HG02973 (cell line): Measurements from ENCODE around the gene ACD.
A peak's percentile ranks its signal among the peaks of the same experiment; 100 is the strongest.

ENCODE experiments used
- ATAC-seq: cut with Tn5 transposase; IDR thresholded peaks from one replicate; pipeline ENCODE4 v1.9.1; 2021; ENCODE audit warnings: moderate library complexity; ENCODE audit not compliant: unreplicated experiment

The ACD gene

DNA sequence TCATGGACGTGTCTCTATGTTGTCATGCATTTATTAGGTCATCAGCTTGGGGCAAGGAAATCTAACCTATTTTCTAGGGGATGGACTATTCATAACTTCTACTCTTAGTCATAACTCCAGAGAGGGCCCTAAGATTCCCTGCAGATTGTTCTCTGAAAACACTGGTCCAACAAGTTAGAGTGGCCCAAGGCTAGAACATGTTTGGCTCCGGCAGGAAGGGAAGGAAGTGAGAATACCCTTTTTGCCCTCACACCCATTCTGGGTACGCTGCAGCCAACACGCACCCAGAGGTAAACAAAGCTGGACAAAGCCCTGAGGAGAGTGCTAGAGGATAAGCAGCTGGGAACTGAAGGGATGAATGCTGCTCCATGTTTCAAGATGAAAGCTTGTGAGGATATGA, 16.5 kb upstream of the ACD start:
- ATAC-seq: no peak

DNA sequence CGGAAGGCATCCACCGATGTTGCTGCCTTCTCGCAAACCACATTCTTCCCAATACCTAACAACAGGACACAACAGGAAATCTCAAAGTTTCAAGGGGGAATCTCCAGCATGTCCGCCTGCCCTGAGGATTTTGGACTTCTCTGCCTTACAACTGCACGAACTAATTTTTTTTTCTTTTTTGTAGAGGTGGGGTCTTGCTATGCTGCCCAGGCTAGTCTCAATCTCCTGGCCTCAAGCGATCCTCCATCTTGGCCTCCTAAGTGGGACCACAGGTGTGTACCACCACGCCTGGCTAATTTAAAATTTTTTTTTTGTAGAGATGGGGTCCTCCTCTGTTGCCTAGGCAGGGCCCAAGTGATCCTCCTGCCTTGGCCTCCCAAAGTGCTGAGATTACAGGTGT, 15.9 kb upstream of the ACD start:
- no peak for ATAC-seq

DNA sequence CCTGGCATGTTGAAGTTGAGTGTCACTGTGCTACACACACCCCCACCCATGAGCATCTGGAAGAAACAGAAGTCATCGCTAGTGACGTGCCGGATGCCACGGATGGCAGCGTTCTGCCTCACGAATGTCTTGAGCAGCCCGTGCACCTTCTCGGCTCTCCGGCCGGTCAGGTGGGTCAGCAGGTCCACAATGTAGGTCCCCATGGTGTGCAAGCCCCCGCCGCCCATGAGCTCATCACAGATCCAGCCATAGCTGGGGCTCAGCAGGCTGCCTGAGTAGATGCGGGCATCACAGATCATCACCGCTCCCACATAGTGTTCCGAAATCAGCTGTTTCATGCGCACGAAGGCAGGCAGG, 15.5 kb upstream of the ACD start:
- no peak for ATAC-seq

DNA sequence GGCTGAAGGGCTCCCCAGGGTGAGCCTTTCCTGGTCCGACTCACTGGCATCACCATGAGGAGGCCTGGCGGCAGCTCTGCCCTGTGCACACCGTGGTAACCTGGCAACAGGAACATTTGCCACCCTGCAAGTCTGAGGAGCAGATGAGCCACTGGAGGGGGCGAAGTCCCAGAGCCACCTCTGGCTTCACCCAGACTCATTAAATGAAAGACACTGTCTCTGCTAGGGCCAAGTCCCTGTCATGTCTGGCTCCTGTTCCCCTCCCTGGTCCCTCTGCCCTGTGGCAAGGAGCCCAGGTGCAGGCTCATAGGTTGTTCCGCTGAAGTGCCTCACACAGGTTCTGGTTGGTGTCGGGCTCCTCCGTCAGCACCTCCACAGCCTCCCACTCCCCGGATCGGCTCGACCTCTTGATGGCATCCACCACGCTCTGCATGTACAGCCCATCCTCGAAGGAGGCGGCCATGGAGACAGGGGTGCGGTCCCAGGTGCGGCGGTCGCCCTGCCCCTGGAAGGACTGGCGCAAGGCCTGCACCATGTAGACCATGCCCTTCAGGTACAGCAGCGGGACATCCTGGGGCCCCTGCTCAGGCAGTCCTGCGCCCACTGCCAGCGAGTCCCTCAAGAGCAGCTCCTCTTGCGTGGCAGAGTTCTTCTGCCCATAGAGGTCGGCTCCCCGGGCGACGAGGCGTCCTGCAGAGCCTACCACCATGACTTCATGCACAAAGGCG, 15.0 kb upstream of the ACD start:
- no peak for ATAC-seq

GRCh38 chr16:67673712-67674580, 13.9 kb upstream of the ACD start:
- no peak for ATAC-seq

DNA sequence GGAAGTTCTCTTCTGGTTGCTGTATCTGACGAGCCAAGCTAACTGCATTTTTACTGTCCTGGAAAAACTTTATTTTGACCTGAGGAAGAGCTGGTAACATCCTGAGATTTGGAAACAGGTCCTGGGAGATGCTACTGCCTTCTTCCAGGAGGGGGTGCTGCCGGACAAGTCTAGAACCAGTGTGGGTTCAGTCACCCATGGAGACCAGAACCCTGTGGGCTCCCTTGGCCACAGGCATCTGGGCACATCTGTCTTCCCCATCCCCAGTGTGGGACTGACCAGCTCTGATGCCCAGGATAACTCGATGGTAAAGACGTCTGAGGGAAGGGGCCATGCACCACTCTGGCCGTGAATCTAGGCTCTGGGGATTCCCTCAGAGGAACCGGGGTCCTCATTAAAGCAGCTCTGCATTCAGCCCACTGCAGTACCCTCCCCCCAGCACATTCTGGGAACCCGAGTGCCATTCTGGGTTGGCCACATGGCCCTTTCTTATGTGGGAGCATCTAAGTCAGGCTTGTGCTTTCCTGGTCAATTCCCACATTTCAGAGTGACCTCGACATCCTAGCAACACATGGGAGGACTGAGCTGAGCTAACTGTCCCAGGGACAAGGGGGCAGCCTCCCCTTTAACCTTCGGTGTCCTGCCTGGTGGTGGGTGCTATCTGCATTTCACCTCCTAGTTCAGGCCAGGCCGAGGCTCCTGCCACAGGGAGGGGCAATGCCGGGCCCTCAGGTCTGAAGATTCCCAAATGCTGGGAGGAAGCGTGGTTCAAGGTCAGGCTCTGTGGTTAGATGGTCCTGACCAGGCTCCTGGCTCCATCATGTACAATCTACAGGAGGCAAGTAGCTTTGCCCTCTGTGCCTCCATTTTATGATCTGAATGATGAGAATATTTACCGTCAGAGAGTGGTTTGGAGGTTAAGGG, 12.9 kb upstream of the ACD start:
- ATAC-seq: no peak

DNA sequence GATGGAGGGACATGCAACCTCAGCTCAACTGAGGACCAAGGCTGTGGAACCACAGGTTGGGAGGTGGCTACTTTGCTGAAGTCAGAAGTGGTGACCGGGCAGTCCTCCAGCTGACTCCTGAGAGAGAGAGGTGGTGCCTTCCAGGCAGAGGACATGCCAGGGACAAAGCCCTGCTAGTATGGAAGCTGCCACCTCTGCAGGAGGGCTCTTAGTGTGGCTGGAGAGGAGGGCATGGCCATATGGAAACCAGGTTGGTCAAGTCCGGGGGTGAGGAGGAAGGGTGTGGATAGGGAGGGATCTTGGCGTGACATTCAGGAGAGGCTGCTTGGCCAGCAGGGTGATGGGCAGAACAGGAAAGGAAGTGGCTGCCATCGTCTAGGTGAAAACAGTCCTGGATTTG, 12.2 kb upstream of the ACD start:
- no peak for ATAC-seq

DNA sequence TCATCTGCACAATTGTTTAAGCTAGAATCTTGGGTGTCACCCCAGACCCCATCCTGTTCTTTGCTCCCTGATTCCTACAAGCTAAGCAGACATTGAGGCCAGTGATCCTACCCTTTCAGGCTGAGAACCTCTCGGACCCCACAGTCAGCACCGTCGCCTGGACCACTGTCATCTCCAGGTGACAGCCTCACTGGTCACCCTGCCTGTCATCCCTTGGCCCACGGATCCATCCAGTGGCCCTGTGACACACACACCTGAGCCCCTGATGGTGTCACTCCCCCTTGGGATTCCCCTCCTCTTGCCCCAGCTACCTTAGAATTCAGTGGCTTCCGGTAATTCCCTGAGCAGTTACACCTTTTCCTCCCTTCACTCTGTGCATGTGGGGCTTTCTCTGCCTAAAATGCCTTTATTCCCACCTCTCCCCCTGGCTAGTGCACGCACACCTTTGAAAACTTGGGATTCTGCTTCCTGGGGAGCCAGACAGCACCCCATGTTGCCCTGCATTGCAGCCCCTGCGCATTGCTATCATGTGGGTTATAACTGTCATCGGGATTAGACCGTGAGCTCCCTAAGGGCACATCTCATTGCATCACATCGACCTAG, 9.5 kb upstream of the ACD start:
- no peak for ATAC-seq

- ATAC-seq: no peak
Observed at GRCh38 chr16:67668495-67669157, 8.6 kb upstream of the ACD start.

DNA sequence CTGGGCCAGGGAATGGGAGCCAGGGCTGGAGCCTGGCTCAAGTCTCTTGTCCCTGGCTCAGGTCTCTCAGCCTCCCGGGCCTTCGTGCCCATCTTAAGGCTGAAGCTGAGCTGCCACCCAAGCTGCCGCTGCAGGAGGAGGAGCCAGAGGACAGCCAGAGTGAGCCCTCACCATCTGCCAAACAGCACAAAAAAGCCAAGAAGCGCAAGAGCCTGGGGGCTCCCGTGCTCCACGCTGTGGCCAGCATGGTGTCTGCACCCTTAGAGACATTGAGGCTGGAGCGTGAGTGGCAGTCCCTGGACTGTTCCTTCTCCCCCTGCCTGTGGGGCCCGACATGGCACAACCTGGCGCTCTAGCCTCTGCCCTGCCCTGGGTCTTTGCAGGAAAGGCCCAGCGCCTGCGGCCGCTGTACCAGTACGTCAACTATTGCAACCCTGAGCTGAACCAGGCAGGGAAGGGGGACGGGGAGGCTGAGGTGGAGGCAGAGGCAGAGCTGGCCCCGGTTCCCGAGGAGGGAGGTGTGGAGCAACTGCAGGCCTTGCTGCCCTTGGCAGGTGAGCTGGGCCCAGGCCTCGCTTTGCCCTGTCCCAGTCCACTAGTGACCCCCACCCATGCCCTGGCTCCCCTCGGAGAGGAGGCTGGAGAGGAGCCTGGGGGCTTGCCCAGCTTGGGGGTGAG, 7.9 kb upstream of the ACD start:
- ATAC-seq: no peak

- ATAC-seq: no peak
Observed at GRCh38 chr16:67667453-67667816, 7.4 kb upstream of the ACD start.

- ATAC-seq: peak; percentile 47
Observed at GRCh38 chr16:67666559-67667452, 6.7 kb upstream of the ACD start, which contains the start of the genes C16orf86 and ENKD1. Gene C16orf86 (plus strand): TSS chr16:67666814. CDS start chr16:67666971, 157 bp downstream. Gene ENKD1 (minus strand): TSS chr16:67666750. CDS start chr16:67666442, 308 bp downstream.

DNA sequence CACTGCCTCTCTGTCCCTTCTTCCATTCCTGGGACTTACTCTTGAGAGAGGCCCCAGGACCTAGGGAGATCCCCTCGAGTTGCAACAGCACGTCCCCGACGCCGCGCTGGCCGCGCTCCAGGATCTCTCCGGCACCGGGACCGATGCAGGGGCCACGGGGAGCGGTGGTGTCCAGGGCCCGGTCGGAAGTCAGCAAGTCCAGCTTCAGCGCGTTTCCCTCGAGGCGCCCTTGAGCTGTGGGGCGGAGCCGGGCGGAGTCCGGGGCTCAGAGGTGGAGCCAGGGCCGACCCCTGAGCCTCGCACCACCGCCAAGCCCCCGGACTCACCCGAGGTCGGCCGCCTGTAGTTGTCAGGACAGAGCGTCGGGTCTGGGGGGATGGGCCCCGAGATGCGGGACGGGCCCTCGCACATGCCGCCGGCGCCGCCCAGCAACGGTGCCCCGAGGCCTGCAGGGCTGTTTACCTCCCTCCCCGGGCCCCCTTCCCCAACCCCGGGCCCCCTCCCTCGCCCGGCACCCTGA, 6.0 kb upstream of the ACD start:
- no peak for ATAC-seq

DNA sequence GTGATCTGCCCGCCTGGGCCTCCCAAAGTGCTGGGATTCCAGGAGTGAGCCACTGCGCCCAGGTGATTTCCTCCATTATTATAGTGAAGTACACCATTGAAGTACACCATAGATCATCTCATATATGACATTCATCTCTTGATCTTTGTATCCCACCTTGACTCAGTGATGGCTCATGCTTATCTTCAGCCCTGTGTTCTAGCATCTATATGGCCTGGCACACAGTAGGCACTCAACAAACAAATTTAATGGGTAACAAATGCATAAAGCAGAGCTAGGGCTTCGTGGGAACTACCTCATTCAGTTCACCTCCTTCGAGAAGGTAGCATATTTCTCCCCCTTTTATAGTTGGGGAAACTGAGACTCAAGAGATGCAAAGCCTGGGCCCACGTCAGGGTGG, 5.5 kb upstream of the ACD start:
- no peak for ATAC-seq

- no peak for ATAC-seq
Observed at GRCh38 chr16:67664871-67665270, 4.8 kb upstream of the ACD start.

- no peak for ATAC-seq
Observed at GRCh38 chr16:67664258-67664657, 4.2 kb upstream of the ACD start.

- ATAC-seq: no peak
Observed at GRCh38 chr16:67663877-67664222, 3.8 kb upstream of the ACD start.

DNA sequence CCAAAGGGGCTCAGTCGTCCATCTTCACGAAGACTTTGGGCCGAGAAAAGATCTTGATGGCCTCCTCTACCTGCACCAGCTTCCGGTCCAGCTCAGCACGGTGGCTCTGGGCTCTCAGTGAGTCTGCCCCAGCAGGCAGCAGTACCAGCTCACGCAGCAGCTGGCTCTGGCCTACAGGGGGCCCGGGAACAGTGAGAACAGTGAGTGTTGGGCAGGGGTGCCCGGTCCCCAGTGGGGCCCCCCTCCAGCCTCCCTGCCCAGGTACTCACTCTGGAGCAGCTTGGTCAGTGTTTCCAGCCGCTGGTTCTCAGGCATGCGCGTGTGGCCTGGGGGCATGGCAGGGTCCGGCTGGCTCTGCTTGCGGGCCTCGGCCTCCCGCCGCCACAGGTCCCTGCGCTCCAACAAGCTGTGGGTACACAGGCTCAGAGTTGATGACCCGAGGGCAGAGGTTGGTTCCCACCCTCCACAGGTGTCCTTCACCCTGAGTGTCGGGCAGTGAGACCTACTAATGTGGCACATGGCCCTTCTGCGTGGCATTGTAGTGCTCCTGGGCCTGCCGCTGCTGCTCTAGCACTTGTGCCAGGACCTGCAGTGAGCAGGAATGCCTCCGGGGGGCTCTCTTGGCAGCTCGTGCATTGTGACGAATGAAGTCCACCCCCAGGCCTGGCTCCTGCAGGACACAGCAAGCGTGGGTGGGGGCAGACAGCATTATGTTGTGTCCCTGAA, 3.3 kb upstream of the ACD start:
- ATAC-seq: no peak
